Measurements from ENCODE around the gene PBOV1.

The PBOV1 gene

DNA sequence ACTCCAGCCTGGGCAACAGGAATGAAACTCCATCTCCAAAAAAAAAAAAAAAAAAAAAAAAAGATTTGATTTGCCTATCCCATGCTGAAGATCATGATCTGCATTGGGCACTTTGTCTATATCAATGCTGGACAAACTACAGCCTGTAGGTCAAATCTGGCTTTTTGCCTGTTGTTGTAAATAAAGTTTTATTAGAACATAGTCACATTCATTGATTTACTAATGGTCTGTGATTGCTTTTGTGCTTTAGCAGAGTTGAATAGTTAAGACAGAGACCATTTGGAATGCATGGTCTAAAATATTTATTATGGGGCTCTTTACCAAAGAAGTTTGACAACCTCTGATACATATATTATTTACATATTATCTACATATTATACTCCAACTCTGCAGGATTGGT lies 14.0 kb downstream of the PBOV1 start:
- DNase-seq: no peak

- peak in 1 of 3 experiments; percentile 27 for DNase-seq
Measured at GRCh38 chr6:138203315-138203714, 15.0 kb downstream of the PBOV1 start.

DNA sequence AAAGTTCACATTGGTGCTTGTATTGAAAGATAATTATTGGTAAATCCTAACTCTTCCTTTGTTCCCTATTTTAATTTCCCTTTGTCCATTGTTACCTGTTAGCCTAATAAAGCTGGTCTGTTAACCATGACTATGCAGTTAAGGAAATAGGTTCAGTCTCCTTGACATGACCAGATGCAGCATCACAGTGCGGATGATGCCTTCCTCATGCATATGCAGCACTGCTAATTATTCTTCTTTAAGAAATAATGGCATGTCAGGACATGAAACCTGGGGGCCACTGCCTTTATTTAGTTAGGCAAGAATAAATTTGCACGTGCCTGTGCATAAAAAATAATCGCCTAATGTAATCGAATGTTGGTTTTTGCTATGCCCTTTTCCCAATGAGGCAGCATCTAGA lies 16.5 kb downstream of the PBOV1 start:
- DNase-seq: no peak

- DNase-seq: no peak
Measured at GRCh38 chr6:138198430-138199091, 19.7 kb downstream of the PBOV1 start.

GRCh38 chr6:138197570-138197969 lies 20.7 kb downstream of the PBOV1 start:
- no peak for DNase-seq

- DNase-seq: peak in 1 of 3 experiments; percentile 38
Measured at GRCh38 chr6:138196122-138196738, 22.1 kb downstream of the PBOV1 start.

GRCh38 chr6:138194287-138194686 lies 24.0 kb downstream of the PBOV1 start:
- no peak for DNase-seq

GRCh38 chr6:138188278-138188941 lies 29.9 kb downstream of the PBOV1 start:
- peak; percentile 24 to 79 (median 60) for DNase-seq

DNA sequence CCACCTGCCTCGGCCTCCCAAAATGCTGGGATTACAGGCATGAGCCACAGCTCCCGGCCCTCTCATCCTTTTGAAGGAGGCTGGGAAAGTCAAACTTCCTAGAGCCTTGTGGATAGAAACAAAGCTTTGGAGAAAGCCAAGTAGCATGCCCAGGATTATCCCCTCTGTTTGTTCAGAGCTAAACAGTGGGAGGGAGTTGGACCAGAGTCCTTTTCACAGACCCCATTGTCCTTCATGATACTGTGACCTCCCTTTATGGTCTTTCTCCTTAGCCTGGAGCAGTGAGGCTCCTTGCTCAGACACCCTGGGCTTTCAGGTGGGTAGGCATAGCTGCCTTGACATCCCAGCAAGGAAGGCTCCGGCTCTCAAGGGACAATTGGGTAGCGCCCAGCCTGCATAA lies 31.1 kb downstream of the PBOV1 start:
- no peak for DNase-seq

DNA sequence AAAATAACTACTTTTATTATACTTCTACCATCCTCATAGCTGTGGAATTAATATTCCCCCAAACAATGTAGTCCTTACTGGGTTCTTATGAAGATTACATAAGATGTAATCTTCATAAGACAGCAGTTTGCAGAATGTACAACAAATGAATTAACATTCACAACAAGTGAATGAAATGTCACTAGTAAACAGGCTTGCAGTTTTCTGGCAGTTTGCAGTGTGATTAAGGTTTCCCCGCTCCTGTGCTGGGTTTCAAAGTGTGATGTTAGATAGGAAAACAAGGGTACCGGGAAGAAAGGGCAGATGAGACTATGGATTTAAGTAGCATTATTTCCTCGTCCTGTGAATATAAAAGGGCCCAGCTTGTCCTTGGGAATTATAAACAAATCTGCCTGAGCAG lies 34.1 kb downstream of the PBOV1 start:
- DNase-seq: no peak

DNA sequence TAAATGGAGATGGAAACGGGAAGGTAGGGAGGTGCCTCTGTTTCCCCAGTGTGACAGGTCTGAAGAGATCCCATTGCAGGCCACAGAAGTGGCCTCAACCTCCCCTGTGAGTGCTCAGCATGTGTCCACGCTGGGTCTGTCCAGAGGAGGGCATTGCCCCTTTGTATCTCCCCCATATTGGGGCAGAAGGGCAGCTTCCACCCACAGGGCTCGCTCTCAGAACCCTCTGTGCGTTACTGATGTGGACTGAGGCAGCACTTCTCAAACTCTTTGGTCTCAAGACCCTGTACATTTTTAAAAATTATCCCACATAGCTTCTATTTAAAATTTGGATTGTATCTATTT lies 34.5 kb downstream of the PBOV1 start:
- no peak for DNase-seq

DNA sequence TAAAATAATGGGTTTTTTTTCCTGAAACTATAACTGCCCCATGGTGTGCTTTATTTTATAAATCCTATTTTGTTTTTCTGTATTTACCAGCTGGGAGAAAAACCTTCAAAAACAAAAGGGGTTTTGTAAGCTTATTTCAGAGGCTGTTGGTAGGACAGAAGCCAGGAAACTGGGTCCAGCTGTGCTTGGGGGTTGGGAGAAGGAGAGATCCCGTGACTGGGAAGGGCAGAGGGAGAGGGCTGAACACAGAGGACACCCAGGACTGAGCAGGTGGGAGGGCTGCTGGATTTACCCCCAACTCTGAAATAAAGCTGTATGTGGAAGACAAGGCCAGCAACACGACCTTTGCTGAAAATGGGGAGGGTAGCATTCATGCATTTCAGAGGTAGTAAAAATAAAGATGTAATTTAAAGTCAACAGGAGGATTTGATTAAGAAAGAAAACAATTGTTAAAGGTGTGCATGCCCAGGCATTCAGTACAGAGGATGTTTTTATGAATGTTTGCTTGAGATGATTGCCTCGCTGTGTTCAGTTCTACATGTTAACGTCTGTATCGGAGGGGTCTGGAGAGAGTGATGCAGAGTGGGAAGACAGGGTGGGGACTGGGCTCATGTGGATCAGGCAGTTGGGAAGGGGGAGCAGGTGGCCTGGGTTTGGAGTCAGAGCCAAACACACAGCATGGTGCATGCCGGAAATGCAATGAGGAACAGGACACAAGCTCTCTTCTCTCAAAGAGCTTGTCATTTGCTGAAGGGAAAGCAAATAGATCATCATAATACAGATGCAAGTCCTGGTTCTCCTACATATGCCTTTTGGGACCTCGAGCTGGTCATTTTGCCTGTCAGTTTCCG lies 35.1 kb downstream of the PBOV1 start:
- peak; percentile 28 to 93 (median 74) for DNase-seq

- DNase-seq: peak in 1 of 3 experiments; percentile 13
Measured at GRCh38 chr6:138176652-138177232, 41.5 kb downstream of the PBOV1 start.

GRCh38 chr6:138175596-138175995 lies 42.7 kb downstream of the PBOV1 start:
- DNase-seq: no peak

Measured in NCI-H1417 (cell line).